Epithelial cell of prostate (primary cell): Measurements from ENCODE around the gene ACOT13.
"Not testable (repeated sequence)": the region's sequence is repeated elsewhere in the genome, so short reads cannot be mapped to it uniquely, and the experiment has no call there.

Source experiments
- DNase-seq: peaks from one replicate; pipeline ENCODE4 v3.0.0-alpha.2; 2011; ENCODE audit warnings: low read depth, low spot score
- H3K27ac ChIP-seq: fragments of 450-650 bp; 2 replicates; pipeline ENCODE4 v1.5.1; 2017; ENCODE audit warnings: mild to moderate bottlenecking

The ACOT13 gene

DNA sequence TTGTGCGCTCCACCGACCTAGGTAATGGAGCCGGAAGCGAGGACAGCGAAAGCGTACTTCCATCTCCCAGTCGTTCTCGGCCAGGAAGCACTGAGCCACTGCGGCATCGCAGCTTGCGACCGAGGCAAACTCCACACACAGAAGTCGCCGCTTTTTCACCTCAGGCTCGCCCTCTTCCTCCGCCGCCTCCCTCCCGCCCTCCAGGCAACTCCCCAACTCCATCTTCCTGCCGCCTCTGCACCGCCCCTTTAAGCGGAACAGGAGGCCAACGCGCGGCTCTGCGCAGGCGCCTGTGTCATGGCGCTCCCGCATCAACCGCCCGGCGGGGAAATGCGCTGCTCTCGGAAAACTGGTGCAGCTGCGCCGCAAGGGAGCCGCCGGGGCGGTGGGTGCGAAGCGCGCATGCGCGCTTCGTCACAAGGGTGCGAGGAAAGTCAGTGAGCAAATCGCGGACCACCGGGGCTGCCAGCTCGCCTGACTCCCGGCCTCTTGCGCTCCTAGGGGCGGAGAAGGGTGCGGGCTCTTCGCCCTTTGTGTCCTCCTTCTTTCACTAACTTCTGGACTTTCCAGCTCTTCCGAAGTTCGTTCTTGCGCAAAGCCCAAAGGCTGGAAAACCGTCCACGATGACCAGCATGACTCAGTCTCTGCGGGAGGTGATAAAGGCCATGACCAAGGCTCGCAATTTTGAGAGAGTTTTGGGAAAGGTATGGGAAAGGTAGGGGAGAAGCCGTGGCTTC lies at the start of gene ACOT13, which contains the start of gene TDP2:
Gene ACOT13 (plus strand): TSS at position 437 of the 737 bp plus-strand sequence. CDS start 187 bp downstream, at position 624.
Gene TDP2 (minus strand): TSS at position 259 of the 737 bp plus-strand sequence. CDS start 37 bp downstream, at position 222.
- DNase-seq = peak; percentile 75
- peak within 1 kb of the TSS; percentile 73 for H3K27ac ChIP-seq

DNA sequence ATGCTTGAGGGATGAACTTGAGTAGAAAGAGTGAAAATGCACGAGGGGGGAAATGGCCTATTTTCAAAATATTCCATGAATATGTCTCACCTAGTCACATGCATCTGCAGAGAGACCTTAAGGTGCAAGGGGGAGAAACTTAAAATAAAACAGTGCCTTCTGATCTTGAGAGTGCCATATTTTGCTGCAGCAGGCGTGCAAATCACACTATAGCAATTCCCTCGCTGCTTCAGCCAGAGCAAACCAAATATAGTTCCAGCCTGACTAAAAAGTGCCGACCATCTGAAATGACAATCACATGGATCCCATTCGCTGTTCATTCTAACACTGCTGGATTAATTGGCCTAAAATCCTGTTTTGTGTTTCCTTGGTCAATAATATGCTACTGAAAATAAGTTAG lies 47.2 kb upstream of the ACOT13 start:
- no peak overlapping the region for H3K27ac ChIP-seq
- no peak for DNase-seq

DNA sequence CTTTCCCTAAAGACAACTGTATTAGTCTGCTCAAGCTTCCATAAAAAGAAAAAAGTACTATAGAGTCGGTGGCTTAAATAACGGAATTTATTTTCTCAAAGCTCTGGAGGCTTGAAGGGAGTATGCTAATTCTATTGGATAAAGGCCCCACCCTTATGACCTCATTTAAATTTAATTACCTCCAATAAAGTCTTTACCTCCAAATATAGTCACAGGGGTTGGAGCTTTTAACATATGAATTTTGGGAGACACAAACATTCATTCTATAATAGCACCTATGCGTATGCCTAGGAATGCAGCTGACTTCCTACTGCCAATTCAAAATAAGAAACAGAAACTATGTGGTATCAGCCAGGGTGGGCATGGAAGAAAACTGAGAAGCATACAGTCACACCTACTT lies 46.2 kb upstream of the ACOT13 start:
- DNase-seq = no peak
- no peak overlapping the region for H3K27ac ChIP-seq

DNA sequence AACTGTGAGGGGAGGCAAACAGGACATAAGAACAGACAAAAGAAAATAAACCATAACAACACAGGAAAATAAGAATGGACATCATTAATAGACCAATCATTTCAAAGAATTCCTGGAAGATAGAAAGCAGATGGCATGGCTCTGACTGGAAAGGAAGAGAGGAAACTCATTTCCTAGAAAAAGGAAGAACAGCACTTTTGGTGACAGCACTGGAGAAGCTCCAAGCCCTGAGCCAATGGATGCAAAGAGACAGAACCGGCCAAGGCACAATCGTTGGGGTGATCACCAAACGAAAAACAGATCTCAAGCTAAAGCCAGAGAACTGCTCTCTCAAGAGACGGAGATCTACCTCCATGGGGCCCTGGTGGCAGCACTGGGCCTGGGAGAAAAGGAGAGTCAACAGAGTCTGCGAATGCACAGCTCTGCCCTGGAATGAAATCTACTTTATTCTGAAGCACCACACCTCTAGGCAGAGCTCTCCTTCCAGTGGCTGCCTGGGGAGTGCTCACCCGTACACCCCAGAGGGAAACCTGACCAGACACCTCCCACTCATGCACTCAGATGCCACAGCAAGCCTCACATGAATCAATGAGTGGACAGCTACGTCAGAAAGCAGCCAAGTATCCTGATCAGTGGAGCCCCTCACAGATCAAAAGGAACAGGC lies 45.1 kb upstream of the ACOT13 start:
- no peak overlapping the region for H3K27ac ChIP-seq
- DNase-seq = no peak

DNA sequence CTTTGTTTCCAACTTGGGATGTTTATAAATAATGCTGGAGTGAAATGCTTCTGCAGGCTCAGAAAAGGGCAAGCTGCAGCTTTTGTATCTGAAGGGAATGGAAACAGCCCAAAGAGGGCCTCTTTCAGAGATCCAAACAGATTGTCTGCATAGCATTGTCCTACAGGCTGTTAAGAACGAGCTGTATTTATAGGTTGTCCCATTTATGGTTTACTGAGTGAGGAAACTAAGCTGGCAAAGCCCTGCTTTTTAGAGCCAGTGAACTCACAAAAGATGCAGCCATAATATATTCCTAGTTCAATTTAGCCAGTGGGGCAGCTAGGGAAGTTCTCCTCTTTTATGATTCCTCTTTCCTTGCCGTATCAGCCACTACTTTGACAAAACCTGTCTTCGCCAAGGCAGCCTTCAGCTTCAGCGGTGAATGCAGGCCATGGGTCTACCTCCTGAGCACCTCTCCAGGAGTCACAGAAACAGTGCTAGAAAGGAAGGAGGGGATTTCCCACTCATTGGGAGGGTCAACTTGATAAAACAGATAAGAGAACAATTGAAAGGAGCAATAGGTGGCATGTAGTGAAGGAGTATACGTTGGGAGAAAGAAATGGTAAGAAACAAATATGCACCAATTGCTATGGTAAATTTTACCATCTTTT lies 35.9 kb upstream of the ACOT13 start:
- no peak for DNase-seq
- no peak overlapping the region for H3K27ac ChIP-seq

DNA sequence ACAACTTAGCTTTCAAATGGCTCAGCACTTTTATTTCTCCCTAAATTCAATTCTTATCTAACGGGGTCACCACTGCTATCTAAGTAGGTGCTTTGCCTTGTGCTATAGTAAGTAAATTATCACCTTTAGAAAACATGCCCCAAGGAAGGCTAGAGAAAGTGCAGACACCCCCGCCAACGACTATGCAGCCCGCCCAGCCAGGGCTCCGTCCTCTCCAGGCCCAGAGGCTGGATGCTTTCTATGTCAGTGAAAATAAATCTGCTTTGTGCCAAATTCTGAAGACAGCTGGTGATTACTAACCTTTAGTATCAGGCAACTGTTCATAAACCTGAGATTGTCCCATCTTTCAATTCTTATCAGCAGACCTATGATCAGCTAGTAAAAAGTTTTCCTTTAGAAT lies 35.2 kb upstream of the ACOT13 start:
- H3K27ac ChIP-seq = no peak overlapping the region
- no peak for DNase-seq

DNA sequence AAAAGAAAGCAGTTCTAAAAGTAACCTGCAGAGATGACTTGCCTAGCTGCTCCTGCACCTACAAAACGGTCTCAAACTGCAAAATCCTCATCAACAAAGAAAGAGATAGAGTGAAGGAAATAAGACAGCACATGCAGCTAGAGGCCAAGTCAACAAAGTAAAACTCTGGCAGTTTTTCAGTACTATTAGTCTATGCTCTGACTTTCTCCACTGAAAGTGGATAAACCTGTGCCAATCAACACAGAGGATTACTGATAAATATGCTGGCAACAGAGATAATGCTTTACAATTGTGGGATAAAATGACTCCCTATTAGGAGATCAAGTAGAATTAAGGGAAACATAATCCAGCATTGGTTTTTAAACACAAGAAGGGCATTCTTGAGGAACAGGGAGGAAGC lies 34.3 kb upstream of the ACOT13 start:
- H3K27ac ChIP-seq = no peak overlapping the region
- no peak for DNase-seq

DNA sequence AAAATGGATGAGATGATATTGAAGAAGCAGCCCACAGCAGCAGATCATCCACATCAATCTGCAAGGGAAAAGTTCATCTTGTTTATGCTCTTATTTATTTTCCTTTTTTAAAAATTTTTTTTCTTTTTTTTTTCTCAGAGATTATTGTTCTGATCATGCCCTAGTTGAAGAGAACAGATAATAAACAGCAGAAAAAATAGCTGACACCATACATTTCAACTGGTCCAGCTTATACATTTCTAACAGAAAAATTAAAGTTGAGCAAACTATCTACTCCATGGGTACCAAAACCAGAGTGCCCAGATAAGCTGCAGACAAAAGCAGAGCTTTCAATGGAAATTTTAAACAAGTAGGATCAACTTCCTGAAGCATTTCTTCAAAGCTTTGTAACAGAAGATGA lies 30.2 kb upstream of the ACOT13 start:
- no peak overlapping the region for H3K27ac ChIP-seq
- no peak for DNase-seq

DNA sequence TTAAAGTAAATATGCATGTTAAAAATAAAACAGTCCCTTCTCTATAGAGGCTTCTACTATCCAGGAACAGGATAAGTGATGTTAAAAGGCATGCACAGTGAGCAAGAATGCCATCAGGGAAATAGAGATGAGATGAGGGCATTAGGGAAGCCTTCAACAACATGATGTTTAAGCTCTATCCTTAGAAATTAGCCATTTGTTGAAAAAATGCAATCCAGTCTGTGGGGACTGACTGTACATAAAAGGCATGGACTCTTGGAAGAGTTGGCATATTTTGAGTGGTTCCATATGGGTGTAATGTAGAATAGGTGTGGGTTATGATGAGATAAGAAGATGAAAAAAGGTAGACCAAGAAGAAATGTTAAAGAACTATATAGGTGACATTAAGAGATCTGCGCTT lies 26.7 kb upstream of the ACOT13 start:
- no peak for DNase-seq
- no peak overlapping the region for H3K27ac ChIP-seq

DNA sequence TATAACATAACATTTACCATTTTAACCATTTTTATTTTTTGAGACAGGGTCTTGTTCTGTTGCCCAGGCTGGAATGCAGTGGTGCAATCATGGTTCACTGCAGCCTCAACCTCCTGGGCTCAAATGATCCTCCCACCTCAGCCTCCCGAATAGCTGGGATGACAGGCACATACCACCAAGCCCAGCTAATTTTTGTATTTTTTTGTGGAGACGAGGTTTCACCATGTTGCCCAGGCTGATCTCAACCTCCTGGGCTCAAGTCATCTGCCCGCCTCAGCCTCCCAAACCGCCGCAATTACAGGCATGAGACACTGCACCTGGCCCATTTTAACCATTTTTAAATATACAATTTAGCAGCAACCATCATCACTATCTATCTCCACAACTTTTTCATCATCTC lies 26.2 kb upstream of the ACOT13 start:
- H3K27ac ChIP-seq, DNase-seq: not testable (repeated sequence)

DNA sequence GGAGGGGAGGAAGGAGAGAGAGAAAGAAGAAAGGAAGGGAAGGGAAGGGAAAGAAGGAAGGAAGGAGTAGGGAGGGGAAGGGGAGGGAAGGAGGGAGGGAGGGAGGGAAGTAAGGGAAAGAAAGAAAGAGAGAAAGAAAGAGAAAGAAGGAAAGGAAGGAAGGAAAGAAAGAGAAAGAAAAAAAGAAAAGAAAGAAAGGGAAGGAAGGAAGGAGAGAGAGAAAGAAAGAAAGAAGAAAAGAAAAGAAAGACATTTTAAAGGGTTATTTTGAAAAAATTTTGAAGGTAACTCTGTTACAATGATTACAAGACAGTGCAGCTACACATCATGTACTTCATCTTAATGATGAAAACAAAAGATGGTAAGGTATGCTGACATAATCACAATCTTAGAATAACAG lies 24.8 kb upstream of the ACOT13 start:
- no peak for DNase-seq
- no peak overlapping the region for H3K27ac ChIP-seq

DNA sequence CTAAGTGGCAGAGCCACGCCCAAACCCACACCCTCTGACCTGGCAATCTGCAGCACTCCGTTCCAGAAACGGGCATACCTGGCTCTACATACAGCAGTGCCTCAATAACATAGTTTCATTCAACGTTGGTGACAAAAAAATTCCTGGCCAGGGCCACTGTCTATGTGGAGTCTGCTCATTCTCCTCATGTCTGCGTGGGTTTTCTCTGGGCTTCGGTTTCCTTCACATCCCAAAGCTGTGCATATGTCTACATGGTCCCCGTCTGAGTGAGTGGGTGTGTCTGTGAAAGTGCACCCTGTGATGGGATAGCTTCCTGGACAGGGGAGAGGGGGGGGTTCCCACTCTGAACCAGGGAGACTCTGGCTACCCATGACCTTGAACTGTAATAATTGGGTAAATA lies 23.0 kb upstream of the ACOT13 start:
- H3K27ac ChIP-seq = no peak overlapping the region
- no peak for DNase-seq

DNA sequence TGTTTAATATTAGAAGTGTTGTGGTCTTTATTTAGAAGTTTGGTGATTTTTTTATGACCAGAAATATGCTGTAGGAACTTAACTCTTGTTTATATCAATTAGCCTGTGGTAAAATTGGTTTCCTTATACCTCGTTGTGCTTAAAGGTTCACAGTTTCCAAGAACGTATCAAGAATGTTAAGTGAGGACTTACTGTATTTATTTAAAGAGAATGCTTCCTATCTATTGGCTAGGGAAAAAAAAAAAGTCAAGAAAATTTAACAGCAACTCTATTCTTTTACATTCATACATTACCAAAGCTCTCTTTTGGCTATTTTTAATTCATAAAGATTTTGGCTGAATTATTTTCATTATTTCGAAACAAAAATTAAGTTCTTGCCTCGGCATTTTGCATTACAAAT lies 22.5 kb upstream of the ACOT13 start:
- H3K27ac ChIP-seq = no peak overlapping the region
- DNase-seq = no peak

DNA sequence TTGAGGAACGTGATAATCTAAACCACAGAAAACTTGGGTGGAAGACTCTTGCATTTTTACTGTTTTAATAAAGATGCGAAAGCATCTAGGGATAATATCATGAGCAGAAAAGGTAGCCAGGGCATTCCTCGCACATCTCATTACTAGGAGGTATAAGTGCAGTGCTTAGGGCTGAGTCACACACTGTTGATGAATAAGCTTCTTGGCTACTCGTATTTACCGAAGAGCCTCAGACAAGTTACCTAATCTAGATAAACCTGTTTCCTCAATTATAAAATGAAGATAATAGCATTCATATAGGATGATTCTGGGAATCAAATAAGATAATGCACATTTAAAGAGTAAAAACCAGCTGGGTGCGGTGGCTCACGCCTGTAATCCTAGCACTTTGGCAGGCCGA lies 20.1 kb upstream of the ACOT13 start:
- peak overlapping the region; percentile 65 for H3K27ac ChIP-seq

DNA sequence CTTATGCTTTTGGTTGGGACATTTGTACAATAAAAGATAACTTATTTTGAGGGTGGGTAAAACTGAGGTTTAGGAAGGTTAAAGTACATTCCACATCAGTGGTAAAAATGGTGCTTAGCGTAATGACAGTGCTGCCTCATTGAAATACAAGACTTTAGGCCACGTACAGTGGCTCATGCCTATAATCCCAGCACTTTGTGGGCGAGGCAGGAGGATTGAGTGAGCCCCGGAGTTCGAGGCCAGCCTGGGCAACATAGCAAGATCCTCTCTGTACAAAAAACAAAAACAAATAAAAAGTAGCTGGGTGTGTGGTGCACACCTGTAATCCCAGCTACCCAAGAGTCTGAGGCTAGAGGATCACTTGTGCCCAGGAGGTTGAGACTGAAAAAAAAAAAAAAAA lies 18.6 kb upstream of the ACOT13 start:
- H3K27ac ChIP-seq = no peak overlapping the region
- DNase-seq = no peak

More for the DNA sequence above, 20.1 kb upstream of the ACOT13 start:
- peak; percentile 62 for DNase-seq

DNA sequence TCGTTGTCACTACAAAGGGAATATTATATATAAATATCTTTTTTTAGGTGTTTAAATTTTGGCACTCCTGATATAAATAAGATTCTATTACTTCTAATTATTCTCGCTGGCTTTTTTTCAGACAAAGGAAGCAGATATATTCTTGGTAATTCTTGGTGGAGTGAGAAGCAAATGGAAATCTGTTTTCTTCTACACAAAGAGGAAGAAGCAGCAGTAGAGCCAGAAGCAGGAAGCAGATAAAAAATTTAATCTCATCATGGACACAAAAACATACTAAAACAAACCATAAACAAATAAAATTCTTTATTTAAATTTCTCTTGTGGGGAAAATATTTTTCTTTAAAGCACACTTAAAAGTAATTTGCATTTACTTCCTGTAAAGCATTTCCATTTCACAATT lies 17.2 kb upstream of the ACOT13 start:
- H3K27ac ChIP-seq = no peak overlapping the region
- DNase-seq = no peak

DNA sequence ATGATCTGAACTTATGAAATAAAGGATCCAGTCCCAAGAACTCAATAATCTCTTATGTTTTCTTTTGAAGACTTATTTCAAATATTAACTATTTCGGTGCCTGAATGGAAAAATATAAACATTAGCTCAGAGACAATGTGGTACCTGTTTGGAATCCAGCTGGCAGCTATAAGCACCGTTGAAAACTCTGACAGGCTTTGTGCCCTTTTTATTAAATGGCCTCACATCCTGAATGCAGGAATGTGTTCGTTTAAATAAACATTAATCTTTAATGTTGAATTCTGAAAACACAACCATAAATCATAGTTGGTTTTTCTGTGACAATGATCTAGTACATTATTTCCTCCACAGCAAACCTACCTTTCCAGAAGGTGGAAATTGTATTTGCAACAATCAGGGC lies 16.5 kb upstream of the ACOT13 start:
- no peak for DNase-seq
- no peak overlapping the region for H3K27ac ChIP-seq

DNA sequence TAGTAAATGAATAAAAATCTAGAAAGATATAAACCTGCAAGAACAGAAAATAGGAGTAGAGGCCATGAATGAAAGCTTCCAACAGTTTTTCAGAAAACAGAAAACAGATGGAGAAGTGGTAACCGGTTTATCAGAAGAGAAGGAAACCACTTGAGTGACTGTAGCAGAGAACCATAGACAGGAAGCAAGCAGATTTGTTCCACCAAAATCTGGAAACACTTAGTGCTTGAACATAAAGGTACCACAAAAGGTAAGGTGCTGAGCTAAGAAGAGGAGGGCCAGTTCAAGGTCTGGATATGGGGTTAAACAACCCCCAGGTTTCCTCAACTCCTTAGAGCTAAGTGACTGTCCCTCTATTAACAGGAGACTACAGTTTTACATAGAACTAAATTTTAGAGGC lies 11.7 kb upstream of the ACOT13 start:
- H3K27ac ChIP-seq = no peak overlapping the region
- no peak for DNase-seq

DNA sequence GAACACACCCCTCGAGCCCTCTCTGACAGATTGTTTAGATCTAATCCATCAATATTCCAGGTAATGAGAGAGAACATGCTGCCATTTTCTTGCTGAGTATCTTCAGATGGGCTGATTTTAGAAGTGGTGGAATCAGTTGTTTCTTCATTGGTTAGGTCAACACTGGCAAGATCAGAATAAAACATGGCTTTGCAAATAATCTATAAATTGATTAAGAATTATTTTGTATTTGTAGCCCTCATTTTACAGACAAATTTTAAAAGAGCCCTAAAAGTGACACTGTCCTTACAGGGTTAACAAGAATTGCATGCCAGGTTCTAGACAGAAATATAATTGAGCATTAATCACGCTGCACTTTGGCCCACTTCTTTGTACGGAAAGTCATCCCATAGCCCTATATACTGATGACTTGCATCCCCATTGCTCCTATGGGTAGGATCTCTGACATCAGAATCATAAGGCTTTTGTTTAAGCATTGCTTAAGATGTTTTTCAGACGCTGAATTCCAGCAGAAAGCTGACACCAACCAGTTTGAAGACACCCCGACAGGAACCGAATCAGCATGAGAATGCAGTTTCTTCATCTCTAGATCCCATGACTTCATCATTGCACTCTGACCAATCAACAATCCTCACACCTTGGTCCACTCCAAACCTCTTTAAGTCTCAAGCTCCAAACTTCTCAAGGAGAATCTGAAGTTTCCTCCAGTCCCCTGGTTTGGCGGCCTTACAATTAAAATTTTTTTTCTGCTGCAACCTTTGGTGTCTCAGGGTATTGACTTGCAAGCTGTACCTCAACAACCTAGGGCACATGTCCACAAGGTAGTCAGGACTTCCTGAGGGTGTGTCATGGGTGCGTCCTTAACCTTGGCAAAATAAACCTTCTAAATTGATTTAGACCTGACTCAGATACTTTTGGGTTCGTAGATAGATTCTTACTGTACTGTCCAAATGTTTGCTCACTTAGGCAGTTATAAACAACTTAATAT lies 8.0 kb upstream of the ACOT13 start:
- no peak for DNase-seq
- peak overlapping the region; percentile 88 for H3K27ac ChIP-seq

DNA sequence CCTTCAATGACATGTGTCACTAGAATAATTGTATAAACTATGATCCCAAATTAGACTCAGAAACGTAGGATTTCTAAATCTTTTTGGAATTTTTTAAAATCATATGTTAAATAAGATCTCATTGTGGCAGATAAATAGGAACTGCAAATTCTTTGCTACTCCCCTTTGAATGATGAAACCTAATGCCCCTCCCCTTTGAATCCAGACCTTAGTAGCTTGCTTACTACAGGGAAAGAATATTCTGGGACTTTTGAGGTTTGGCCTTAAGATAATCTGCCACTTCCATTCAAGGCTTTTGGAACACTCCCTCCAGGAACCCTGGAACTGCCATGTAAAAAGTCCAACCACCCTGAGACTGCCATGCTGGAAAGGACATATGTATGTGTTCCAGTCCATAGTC lies 7.3 kb upstream of the ACOT13 start:
- H3K27ac ChIP-seq = peak overlapping the region; percentile 88
- no peak for DNase-seq
